ENCODE measurements around the gene WFIKKN1. TPM values are rescaled to one million over a fixed set of nuclear protein-coding genes. Genes with fewer than 3 reads are reported as not detected.

WFIKKN1 gene
- total RNA-seq, 2 donors from 2014 or later = 0.92 to 1.2 TPM

GRCh38 chr16:591892-592517, 38.8 kb upstream of the WFIKKN1 start:
- ATAC-seq (ENCODE audit: insufficient number of reproducible peaks, low FRiP score, low read depth) = no peak
- Histone ChIP-seq H3K4me3 (no peak overlapping the region), H3K27me3 (replicated peaks; ENCODE audit: insufficient read depth) (no peaks in the 10 kb centered on the region), H3K9me3 (no peaks in the 10 kb centered on the region), H3K27ac (no peak overlapping the region), H3K36me3 (peaks cover 2% of the 10 kb centered on the region), H3K4me1 (ENCODE audit: control insufficient read depth in 1 of 2, low read depth in 2 of 2) (peaks cover 19 to 39% of the 10 kb centered on the region in 2 donors)
- no peak for DNase-seq (ENCODE audit: low spot score)
- TF ChIP-seq, protein P1, sequence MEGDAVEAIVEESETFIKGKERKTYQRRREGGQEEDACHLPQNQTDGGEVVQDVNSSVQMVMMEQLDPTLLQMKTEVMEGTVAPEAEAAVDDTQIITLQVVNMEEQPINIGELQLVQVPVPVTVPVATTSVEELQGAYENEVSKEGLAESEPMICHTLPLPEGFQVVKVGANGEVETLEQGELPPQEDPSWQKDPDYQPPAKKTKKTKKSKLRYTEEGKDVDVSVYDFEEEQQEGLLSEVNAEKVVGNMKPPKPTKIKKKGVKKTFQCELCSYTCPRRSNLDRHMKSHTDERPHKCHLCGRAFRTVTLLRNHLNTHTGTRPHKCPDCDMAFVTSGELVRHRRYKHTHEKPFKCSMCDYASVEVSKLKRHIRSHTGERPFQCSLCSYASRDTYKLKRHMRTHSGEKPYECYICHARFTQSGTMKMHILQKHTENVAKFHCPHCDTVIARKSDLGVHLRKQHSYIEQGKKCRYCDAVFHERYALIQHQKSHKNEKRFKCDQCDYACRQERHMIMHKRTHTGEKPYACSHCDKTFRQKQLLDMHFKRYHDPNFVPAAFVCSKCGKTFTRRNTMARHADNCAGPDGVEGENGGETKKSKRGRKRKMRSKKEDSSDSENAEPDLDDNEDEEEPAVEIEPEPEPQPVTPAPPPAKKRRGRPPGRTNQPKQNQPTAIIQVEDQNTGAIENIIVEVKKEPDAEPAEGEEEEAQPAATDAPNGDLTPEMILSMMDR (IDR thresholded peaks at IDR 0.05) = no peak

- peaks cover 2% of the 10 kb centered on the region for H3K36me3 ChIP-seq
- H3K4me3 ChIP-seq = no peak overlapping the region
- H3K4me1 ChIP-seq (ENCODE audit: control insufficient read depth in 1 of 2, low read depth in 2 of 2) = peaks cover 17 to 32% of the 10 kb centered on the region in 2 donors
- H3K27ac ChIP-seq = no peak overlapping the region
- H3K27me3 ChIP-seq (replicated peaks; ENCODE audit: insufficient read depth) = no peaks in the 10 kb centered on the region
- no peaks in the 10 kb centered on the region for H3K9me3 ChIP-seq
- TF ChIP-seq, protein P1 (IDR thresholded peaks at IDR 0.05) = no peak
- DNase-seq (ENCODE audit: low spot score) (no peak), ATAC-seq (ENCODE audit: insufficient number of reproducible peaks, low FRiP score, low read depth) (no peak)
These were observed 38.1 kb upstream of the WFIKKN1 start for GRCh38 chr16:592518-593306.

GRCh38 chr16:593406-593805, 37.4 kb upstream of the WFIKKN1 start:
- H3K36me3 ChIP-seq = peaks cover 2% of the 10 kb centered on the region
- ATAC-seq (ENCODE audit: insufficient number of reproducible peaks, low FRiP score, low read depth) = no peak
- no peak for DNase-seq (ENCODE audit: low spot score)
- H3K4me1 ChIP-seq (ENCODE audit: control insufficient read depth in 1 of 2, low read depth in 2 of 2) = peaks cover 10 to 25% of the 10 kb centered on the region in 2 donors
- no peaks in the 10 kb centered on the region for H3K27me3 ChIP-seq (replicated peaks; ENCODE audit: insufficient read depth)
- no peak overlapping the region for H3K4me3 ChIP-seq
- no peak overlapping the region for H3K27ac ChIP-seq
- H3K9me3 ChIP-seq = no peaks in the 10 kb centered on the region
- TF ChIP-seq, protein P1 (IDR thresholded peaks at IDR 0.05) = no peak

DNA sequence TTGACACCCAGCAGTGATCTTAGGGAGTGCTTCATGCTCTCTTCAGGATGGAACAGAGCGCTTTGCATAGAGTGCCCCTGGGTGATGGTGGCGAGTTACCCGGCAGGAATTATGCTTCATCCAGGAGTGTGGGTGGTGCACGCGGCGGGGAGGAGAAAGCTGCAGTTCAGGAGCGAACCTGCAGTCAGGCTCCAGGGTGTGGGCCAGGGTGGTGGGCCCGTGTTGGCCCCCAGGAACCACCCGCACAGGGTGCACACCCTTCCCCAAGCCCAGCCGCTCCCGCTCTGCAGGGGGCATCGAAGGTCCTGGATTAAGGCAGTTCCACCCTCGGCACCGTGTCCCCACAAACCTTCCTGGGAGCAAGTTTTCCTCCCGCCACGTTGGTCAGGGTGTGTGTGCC, 37.0 kb upstream of the WFIKKN1 start:
- Histone ChIP-seq H3K4me1 (ENCODE audit: control insufficient read depth in 1 of 2, low read depth in 2 of 2) (peaks cover 10 to 24% of the 10 kb centered on the region in 2 donors), H3K4me3 (no peak overlapping the region)

DNA sequence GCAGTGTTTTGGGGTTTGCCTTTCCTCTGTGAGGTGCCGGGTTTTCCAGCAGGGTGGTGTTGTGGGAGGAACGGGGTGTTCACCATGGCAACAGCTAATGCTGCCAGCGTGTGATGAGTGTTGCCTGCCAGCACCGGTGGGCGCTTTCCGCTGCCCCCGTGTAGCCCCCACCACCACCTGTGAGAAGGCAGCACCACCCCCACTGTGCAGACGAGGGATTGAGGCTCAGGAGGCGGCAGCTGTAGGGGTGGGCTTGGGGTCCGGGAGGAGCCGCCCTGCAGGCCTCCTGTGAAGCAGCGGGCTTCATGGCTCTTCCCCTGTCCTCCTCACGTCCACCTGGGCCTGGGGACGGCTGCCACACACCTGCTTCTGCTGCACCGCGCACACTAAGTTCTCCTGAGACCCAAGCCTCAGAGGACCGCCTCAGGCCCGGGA, 35.7 kb upstream of the WFIKKN1 start:
- no peak for ATAC-seq (ENCODE audit: insufficient number of reproducible peaks, low FRiP score, low read depth)
- H3K36me3 ChIP-seq = peaks cover 2% of the 10 kb centered on the region
- TF ChIP-seq, protein P1 (IDR thresholded peaks at IDR 0.05) = no peak
- H3K27me3 ChIP-seq (replicated peaks; ENCODE audit: insufficient read depth) = no peaks in the 10 kb centered on the region
- H3K4me3 ChIP-seq = no peak overlapping the region
- no peak for DNase-seq (ENCODE audit: low spot score)
- no peaks in the 10 kb centered on the region for H3K9me3 ChIP-seq
- H3K27ac ChIP-seq = no peak overlapping the region
- peaks cover 10 to 24% of the 10 kb centered on the region in 2 donors for H3K4me1 ChIP-seq (ENCODE audit: control insufficient read depth in 1 of 2, low read depth in 2 of 2)

More for the DNA sequence above, 37.0 kb upstream of the WFIKKN1 start:
- ATAC-seq (ENCODE audit: insufficient number of reproducible peaks, low FRiP score, low read depth) (no peak), DNase-seq (ENCODE audit: low spot score) (no peak)
- peaks cover 2% of the 10 kb centered on the region for H3K36me3 ChIP-seq
- TF ChIP-seq, protein P1 (IDR thresholded peaks at IDR 0.05) = no peak
- no peaks in the 10 kb centered on the region for H3K9me3 ChIP-seq
- H3K27me3 ChIP-seq (replicated peaks; ENCODE audit: insufficient read depth) = no peaks in the 10 kb centered on the region
- no peak overlapping the region for H3K27ac ChIP-seq

All from thoracic aorta (tissue), 2 donors.